ENCODE results near the gene PACSIN2.

- TF ChIP-seq CTCF (IDR thresholded peaks at IDR 0.05) (no peak), POLR2A (IDR thresholded peaks at IDR 0.05) (no peak)
These were observed 27.3 kb upstream of the PACSIN2 start for GRCh38 chr22:43042101-43042780.
